H1 (cell line): ENCODE data around the gene GCC1. TPM values are rescaled to one million over a fixed set of nuclear protein-coding genes. Genes with fewer than 3 reads are reported as not detected.

Experiments used
- EGR1 ChIP-seq: IDR thresholded peaks from 2 replicates; pipeline ENCODE4 v1.6.1; 2011; ENCODE audit warnings: low read depth, low read length, borderline replicate concordance
- EZH2 ChIP-seq: fragments of 200-600 bp; sonication (generic); IDR thresholded peaks from 2 replicates; pipeline ENCODE4 v1.7.1; 2012; ENCODE audit warnings: low read depth, mild to moderate bottlenecking, moderate library complexity, low read length, inconsistent platforms; ENCODE audit not compliant: severe bottlenecking
- GTF2F1 ChIP-seq: IDR thresholded peaks from 2 replicates; pipeline ENCODE4 v1.6.1; 2012; ENCODE audit warnings: low read depth, low read length, improper control_type of control experiment, borderline replicate concordance
- HDAC6 ChIP-seq: IDR thresholded peaks from one replicate; pipeline ENCODE4 v1.7.1; 2012; ENCODE audit warnings: low read depth, mild to moderate bottlenecking, inconsistent platforms, low read length, moderate library complexity
- KDM1A ChIP-seq: fragments of 200-600, 300-600 bp; sonication (generic); IDR thresholded peaks from 2 replicates; pipeline ENCODE4 v1.7.1; 2016; ENCODE audit warnings: mild to moderate bottlenecking, low read length, borderline replicate concordance
- RAD21 ChIP-seq, 2 experiments: IDR thresholded peaks in 1 of 2; conservative IDR thresholded peaks in 1 of 2; 2 replicates each; pipeline ENCODE4 v1.6.1; 2011; ENCODE audit warnings: low read depth in 2 of 2, low read length in 2 of 2, improper control_type of control experiment in 1 of 2, inconsistent platforms in 1 of 2, mild to moderate bottlenecking in 1 of 2, moderate library complexity in 1 of 2
- RBBP5 ChIP-seq: IDR thresholded peaks from 2 replicates; pipeline ENCODE4 v1.7.1; 2012; ENCODE audit warnings: low read depth, mild to moderate bottlenecking, inconsistent platforms, low read length, moderate library complexity, borderline replicate concordance
- SRF ChIP-seq: IDR thresholded peaks from 2 replicates; pipeline ENCODE4 v1.6.1; 2011; ENCODE audit warnings: mild to moderate bottlenecking, low read depth, low read length, moderate library complexity
- polyA plus RNA-seq, 7 experiments: library from polyadenylated mRNA; depleted of rRNA in 3 of 7; stranded (reverse) in 5 of 7; unstranded in 2 of 7; fragments of >200 nt in 5 of 7; fragments of 200-250 nt in 2 of 7; gene quantifications; 1 replicate in 5 of 7; 2 replicates in 1 of 7; 4 replicates in 1 of 7; pipeline versions ENCODE4 v1.2.1 to v1.2.3, GENCODE V29; 2011 to 2013; ENCODE audit warnings: missing spikeins in 2 of 7, mixed read lengths in 2 of 7
- total RNA-seq: library from RNA; stranded (reverse); fragmentation: NEBNext Ultra II Directional; extraction: Animal tissue kit (Norgen Biotek cat#: 25700); gene quantifications from 2 replicates; pipeline ENCODE4 v1.2.1, GENCODE V29; 2021
- TF ChIP-seq, protein P1 (sequence below): IDR thresholded peaks from 2 replicates; pipeline ENCODE4 v1.6.1; 2011; ENCODE audit warnings: low read depth, mild to moderate bottlenecking, low read length; ENCODE audit not compliant: insufficient read depth

Gene GCC1
- total and polyA plus RNA-seq, 2 of the 8 experiments (the other 6 are each of a cell fraction or from before 2014, with no cell fraction given): 3.3 to 15.0 TPM

DNA sequence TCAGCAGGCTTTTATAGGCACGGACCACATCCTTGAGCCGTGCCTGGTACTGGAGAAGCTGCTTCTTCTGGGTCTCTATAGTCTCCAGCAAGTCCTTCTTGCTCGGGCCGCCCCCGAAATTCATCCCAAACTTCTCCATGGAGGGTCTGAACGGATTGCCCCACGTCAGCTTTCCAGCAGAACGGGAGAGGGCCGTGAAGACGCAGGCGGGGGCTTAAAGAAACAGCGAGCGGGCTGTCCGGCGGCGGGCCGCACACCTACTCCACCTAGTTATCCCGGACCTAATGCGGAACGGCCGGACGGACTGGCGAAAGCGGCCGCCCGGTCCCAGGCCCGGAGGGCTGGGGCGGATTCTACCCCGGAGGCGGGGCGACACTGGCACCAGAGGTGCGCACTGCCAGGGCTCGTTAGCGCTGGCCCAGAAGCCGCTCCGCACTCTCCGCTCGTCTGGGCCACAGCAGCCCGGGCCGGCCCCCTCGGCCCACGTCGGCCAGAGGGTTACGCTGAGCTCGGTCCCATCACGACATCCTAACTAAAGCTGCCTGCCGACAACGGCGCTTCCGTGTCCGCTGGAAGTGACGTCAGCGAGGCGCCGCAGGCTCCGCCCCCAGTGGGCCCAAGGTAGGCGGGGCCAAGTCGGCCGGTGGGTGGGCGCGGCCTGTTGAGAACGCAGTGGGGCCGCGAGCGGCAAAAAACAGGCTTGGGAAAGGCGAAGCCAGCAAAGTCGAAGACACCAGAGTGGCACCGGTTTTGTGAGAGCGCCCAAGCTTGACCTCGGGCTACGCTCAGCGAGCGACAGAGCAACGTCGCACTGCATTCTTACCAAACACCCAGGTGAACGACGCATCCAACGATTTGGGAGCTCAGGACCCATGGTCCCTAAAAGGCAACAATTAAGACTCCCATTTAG lies at the start of gene GCC1 (continued):
- no peak for TF ChIP-seq KDM1A
- TF ChIP-seq, protein P1, sequence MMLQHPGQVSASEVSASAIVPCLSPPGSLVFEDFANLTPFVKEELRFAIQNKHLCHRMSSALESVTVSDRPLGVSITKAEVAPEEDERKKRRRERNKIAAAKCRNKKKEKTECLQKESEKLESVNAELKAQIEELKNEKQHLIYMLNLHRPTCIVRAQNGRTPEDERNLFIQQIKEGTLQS: peak; percentile 77
- TF ChIP-seq EZH2: no peak
- TF ChIP-seq HDAC6: no peak
- peak; percentile 80; the same call in 1 of the 2 replicates for TF ChIP-seq RBBP5
- TF ChIP-seq EGR1: no peak
- TF ChIP-seq SRF: peak; percentile 57; the same call in 1 of the 2 replicates
- TF ChIP-seq GTF2F1: 0 out of 2 replicates have a peak, but pooled peaks have one; percentile 70
- no peak for TF ChIP-seq RAD21 (IDR thresholded peaks at IDR 0.05 in 1 of 2, conservative IDR thresholded peaks at IDR 0.05 in 1 of 2; ENCODE audit: low read depth in 2 of 2, low read length in 2 of 2)
